Neural progenitor cell (in vitro differentiated cells): ENCODE results near the gene SERPINA6. TPM values are rescaled to one million over a fixed set of nuclear protein-coding genes. Genes with fewer than 3 reads are reported as not detected.
"Not testable (repeated sequence)": the region's sequence is repeated elsewhere in the genome, so short reads cannot be mapped to it uniquely, and the experiment has no call there.

Source experiments
- DNase-seq: peaks from one replicate; pipeline ENCODE4 v3.0.0-alpha.2; 2016; ENCODE audit warnings: low spot score
- H2AFZ ChIP-seq: fragments of 200-600 bp; sonication (generic); replicated peaks from 2 replicates; pipeline ENCODE4 v1.6.1; 2016; ENCODE audit warnings: antibody characterized with exemption
- H3F3A ChIP-seq: fragments of 200-600 bp; sonication (generic); 2 replicates; pipeline ENCODE4 v1.6.1; 2016; ENCODE audit warnings: antibody characterized with exemption, low read depth
- H3K27ac ChIP-seq: fragments of 200-600 bp; sonication (generic); 2 replicates; pipeline ENCODE4 v1.5.1; 2016; ENCODE audit warnings: mild to moderate bottlenecking
- H3K27me3 ChIP-seq: fragments of 200-600 bp; sonication (generic); 2 replicates; pipeline ENCODE4 v1.6.1; 2016; ENCODE audit warnings: mild to moderate bottlenecking, moderate library complexity
- H3K36me3 ChIP-seq: fragments of 200-600 bp; sonication (generic); 2 replicates; pipeline ENCODE4 v1.5.1; 2016
- H3K4me1 ChIP-seq: fragments of 200-600 bp; sonication (generic); 2 replicates; pipeline ENCODE4 v1.6.1; 2016; ENCODE audit warnings: mixed run types
- H3K4me2 ChIP-seq: fragments of 200-600 bp; sonication (generic); 2 replicates; pipeline ENCODE4 v1.6.1; 2016
- H3K4me3 ChIP-seq: fragments of 200-600 bp; sonication (generic); 2 replicates; pipeline ENCODE4 v1.5.1; 2016
- H3K79me2 ChIP-seq: fragments of 200-600 bp; sonication (generic); 2 replicates; pipeline ENCODE4 v1.6.1; 2016; ENCODE audit warnings: low read depth
- H3K9ac ChIP-seq: fragments of 200-600 bp; sonication (generic); 2 replicates; pipeline ENCODE4 v1.6.1; 2016
- H3K9me3 ChIP-seq: fragments of 200-600 bp; sonication (generic); 2 replicates; pipeline ENCODE4 v1.5.1; 2016; ENCODE audit warnings: low read depth
- H4K20me1 ChIP-seq: fragments of 200-600 bp; sonication (generic); 2 replicates; pipeline ENCODE4 v1.6.1; 2016; ENCODE audit warnings: low read depth
- H3K27ac Mint-ChIP-seq: 3 replicates; pipeline ENCODE4 v1.8.0; 2021; ENCODE audit warnings: mixed read lengths
- H3K27me3 Mint-ChIP-seq: 2 replicates; pipeline ENCODE4 v1.8.0; 2022; ENCODE audit warnings: low read depth, mild to moderate bottlenecking, inconsistent platforms, moderate library complexity, mixed read lengths; ENCODE audit not compliant: insufficient read depth
- H3K36me3 Mint-ChIP-seq: 3 replicates; pipeline ENCODE4 v1.8.0; 2021; ENCODE audit warnings: mixed read lengths
- H3K4me1 Mint-ChIP-seq: 3 replicates; pipeline ENCODE4 v1.8.0; 2021; ENCODE audit warnings: mixed read lengths
- H3K4me3 Mint-ChIP-seq: 3 replicates; pipeline ENCODE4 v1.8.0; 2021; ENCODE audit warnings: mild to moderate bottlenecking, moderate library complexity, mixed read lengths
- H3K9me3 Mint-ChIP-seq: 3 replicates; pipeline ENCODE4 v1.8.0; 2020; ENCODE audit warnings: mixed read lengths
- EZH2 ChIP-seq: fragments of 200-600 bp; sonication (generic); IDR thresholded peaks from 2 replicates; pipeline ENCODE4 v1.6.1; 2017; ENCODE audit warnings: antibody characterized with exemption, mild to moderate bottlenecking, moderate library complexity
- EZH2phosphoT487 ChIP-seq: fragments of 200-600 bp; sonication (generic); IDR thresholded peaks from 2 replicates; pipeline ENCODE4 v1.6.1; 2017; ENCODE audit warnings: antibody characterized with exemption
- total RNA-seq: library from RNA; depleted of rRNA; stranded (reverse); fragments of >200 nt; gene quantifications from 2 replicates; pipeline ENCODE4 v1.2.3, GENCODE V29; 2015; ENCODE audit warnings: low replicate concordance
- TF ChIP-seq, protein P1 (sequence below): fragments of 200-600 bp; sonication (generic); IDR thresholded peaks from 2 replicates; pipeline ENCODE4 v1.5.1; 2017; ENCODE audit warnings: antibody characterized with exemption, mild to moderate bottlenecking

SERPINA6 gene
- total RNA-seq, 1 donor from 2014 or later, result not detected

DNA sequence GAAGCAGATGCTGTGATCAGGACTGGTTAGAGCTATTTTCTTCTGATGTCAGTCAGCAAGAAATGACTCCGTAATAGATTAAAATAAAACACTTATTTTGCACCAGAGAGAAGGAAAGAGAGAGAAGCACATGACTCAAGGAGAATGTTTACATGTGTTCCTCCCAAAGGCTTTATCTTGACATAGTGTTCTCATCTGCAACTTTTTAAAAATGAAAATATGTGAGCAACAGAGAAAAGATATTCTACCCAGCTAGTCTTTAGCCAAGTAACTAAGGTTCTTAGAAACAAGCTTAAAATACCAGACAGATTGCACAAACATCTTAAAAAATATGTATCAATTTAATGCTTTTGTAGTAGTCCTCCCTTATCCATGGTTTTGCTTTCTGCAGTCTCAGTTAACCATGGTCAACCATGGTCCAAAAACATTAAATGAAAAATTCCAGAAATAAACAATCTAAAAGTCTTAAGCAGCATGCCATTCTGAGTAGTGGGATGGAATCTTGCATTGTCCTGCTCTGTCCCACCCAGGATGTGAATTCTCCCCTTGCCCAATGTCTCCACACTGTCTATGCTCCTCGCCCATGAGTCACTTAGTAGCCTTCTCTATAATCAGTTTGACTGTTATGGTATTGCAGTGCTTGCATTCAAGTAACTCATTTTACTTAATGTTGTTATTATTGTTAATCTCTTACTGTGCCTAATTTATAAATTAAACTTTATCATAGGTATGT, 40.0 kb downstream of the SERPINA6 start:
- Histone ChIP-seq H3K9ac (no peak overlapping the region), H3K4me3 (no peak overlapping the region), H3K36me3 (no peaks in the 10 kb centered on the region), H3K4me1 (peaks cover 7% of the 10 kb centered on the region), H3F3A (no peaks in the 10 kb centered on the region), H2AFZ (no peak overlapping the region), H4K20me1 (no peaks in the 10 kb centered on the region), H3K4me2 (no peak overlapping the region), H3K79me2 (no peaks in the 10 kb centered on the region), H3K9me3 (no peaks in the 10 kb centered on the region), H3K27ac (no peak overlapping the region), H3K27me3 (no peaks in the 10 kb centered on the region)
- H3K36me3 Mint-ChIP-seq, result no peaks in the 10 kb centered on the region
- no peak for TF ChIP-seq EZH2phosphoT487
- no peak for TF ChIP-seq EZH2
- TF ChIP-seq, protein P1, sequence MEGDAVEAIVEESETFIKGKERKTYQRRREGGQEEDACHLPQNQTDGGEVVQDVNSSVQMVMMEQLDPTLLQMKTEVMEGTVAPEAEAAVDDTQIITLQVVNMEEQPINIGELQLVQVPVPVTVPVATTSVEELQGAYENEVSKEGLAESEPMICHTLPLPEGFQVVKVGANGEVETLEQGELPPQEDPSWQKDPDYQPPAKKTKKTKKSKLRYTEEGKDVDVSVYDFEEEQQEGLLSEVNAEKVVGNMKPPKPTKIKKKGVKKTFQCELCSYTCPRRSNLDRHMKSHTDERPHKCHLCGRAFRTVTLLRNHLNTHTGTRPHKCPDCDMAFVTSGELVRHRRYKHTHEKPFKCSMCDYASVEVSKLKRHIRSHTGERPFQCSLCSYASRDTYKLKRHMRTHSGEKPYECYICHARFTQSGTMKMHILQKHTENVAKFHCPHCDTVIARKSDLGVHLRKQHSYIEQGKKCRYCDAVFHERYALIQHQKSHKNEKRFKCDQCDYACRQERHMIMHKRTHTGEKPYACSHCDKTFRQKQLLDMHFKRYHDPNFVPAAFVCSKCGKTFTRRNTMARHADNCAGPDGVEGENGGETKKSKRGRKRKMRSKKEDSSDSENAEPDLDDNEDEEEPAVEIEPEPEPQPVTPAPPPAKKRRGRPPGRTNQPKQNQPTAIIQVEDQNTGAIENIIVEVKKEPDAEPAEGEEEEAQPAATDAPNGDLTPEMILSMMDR, result no peak
- H3K9me3 Mint-ChIP-seq, result no peaks in the 10 kb centered on the region
- no peak overlapping the region for H3K4me3 Mint-ChIP-seq
- peaks cover 2% of the 10 kb centered on the region for H3K27me3 Mint-ChIP-seq
- no peak overlapping the region for H3K27ac Mint-ChIP-seq
- DNase-seq, result no peak
- peaks cover 6% of the 10 kb centered on the region for H3K4me1 Mint-ChIP-seq

- Mint-ChIP-seq H3K4me3 (no peak overlapping the region), H3K4me1 (peaks cover under 1% of the 10 kb centered on the region), H3K27me3 (peaks cover 2% of the 10 kb centered on the region), H3K27ac (no peak overlapping the region), H3K36me3 (peaks cover 3% of the 10 kb centered on the region), H3K9me3 (no peaks in the 10 kb centered on the region)
- H3F3A ChIP-seq, result no peaks in the 10 kb centered on the region
- H3K27ac ChIP-seq, result peak overlapping the region; percentile 38
- no peak overlapping the region for H2AFZ ChIP-seq
- peaks cover 12% of the 10 kb centered on the region for H3K4me1 ChIP-seq
- H3K9me3 ChIP-seq, result no peaks in the 10 kb centered on the region
- no peaks in the 10 kb centered on the region for H4K20me1 ChIP-seq
- no peaks in the 10 kb centered on the region for H3K79me2 ChIP-seq
- H3K27me3 ChIP-seq, result no peaks in the 10 kb centered on the region
- H3K4me3 ChIP-seq, result no peak overlapping the region
- TF ChIP-seq EZH2 (no peak), EZH2phosphoT487 (no peak)
- TF ChIP-seq, protein P1, result no peak
- H3K36me3 ChIP-seq, result no peaks in the 10 kb centered on the region
- DNase-seq, result no peak
- H3K9ac ChIP-seq, result peak overlapping the region; percentile 25
- H3K4me2 ChIP-seq, result no peak overlapping the region
Measured at GRCh38 chr14:94278731-94279130, 44.4 kb downstream of the SERPINA6 start.

DNA sequence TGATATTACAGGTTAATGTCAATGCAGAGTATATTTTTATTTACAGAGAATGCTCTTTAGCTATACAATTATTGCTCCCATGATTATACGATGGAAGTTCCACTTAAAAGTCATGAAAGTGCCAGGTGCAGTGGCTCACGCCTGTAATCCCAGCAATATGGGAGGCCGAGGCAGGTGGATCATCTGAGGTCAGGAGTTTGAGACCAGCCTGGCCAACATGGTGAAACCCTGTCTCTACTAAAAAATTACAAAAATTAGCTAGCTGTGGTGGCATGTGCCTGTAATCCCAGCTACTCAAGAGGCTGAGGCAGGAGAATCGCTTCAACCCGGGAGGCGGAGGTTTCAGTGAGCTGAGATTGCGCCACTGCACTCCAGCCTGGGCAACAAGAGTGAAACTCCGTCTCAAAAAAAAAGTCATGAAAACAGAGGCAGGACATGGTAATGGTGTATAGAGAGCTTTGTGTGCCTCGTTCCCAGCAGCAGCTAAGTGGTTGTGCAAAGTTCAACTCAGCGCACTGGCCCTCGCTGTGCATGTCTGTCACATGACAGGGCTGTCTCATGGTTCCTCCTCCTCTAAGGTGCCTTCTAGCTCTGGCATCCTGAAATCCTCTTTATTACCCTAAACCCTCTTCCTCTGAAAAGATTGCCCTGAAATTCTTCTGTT, 46.1 kb downstream of the SERPINA6 start:
- not testable (repeated sequence) for H3K4me3 Mint-ChIP-seq, H3K36me3 Mint-ChIP-seq, H3K4me2 ChIP-seq, DNase-seq, H3K4me1 Mint-ChIP-seq, H3K27me3 ChIP-seq, H3K36me3 ChIP-seq, H2AFZ ChIP-seq, H3K27me3 Mint-ChIP-seq, H3K79me2 ChIP-seq, H3K27ac ChIP-seq, H3K9me3 ChIP-seq, H3F3A ChIP-seq, H3K4me3 ChIP-seq, H3K27ac Mint-ChIP-seq, H4K20me1 ChIP-seq, H3K9ac ChIP-seq, H3K9me3 Mint-ChIP-seq
- peaks cover 12% of the 10 kb centered on the region for H3K4me1 ChIP-seq

- H3K36me3 Mint-ChIP-seq, result no peaks in the 10 kb centered on the region
- Histone ChIP-seq H3K9ac (no peak overlapping the region), H4K20me1 (no peaks in the 10 kb centered on the region), H3K9me3 (no peaks in the 10 kb centered on the region), H3K4me1 (no peaks in the 10 kb centered on the region), H3F3A (no peaks in the 10 kb centered on the region), H2AFZ (no peak overlapping the region), H3K79me2 (no peaks in the 10 kb centered on the region), H3K27ac (no peak overlapping the region), H3K27me3 (no peaks in the 10 kb centered on the region), H3K36me3 (peaks cover 6% of the 10 kb centered on the region), H3K4me2 (no peak overlapping the region), H3K4me3 (no peak overlapping the region)
- H3K27me3 Mint-ChIP-seq, result no peaks in the 10 kb centered on the region
- DNase-seq, result no peak
- H3K4me1 Mint-ChIP-seq, result peaks cover 3% of the 10 kb centered on the region
- TF ChIP-seq EZH2phosphoT487 (no peak), EZH2 (no peak)
- TF ChIP-seq, protein P1, result no peak
- no peak overlapping the region for H3K27ac Mint-ChIP-seq
- no peaks in the 10 kb centered on the region for H3K9me3 Mint-ChIP-seq
- H3K4me3 Mint-ChIP-seq, result no peak overlapping the region
Measured at GRCh38 chr14:94269156-94269555, 54.0 kb downstream of the SERPINA6 start.

GRCh38 chr14:94268582-94268981, 54.6 kb downstream of the SERPINA6 start:
- H3K36me3 ChIP-seq, H3K4me2 ChIP-seq, H3K27me3 ChIP-seq, H4K20me1 ChIP-seq, H3K36me3 Mint-ChIP-seq, H3F3A ChIP-seq, H2AFZ ChIP-seq, DNase-seq, H3K9ac ChIP-seq, H3K9me3 ChIP-seq, H3K9me3 Mint-ChIP-seq, H3K27ac ChIP-seq, H3K4me3 ChIP-seq, H3K27me3 Mint-ChIP-seq, H3K27ac Mint-ChIP-seq, H3K4me1 ChIP-seq, H3K79me2 ChIP-seq, H3K4me3 Mint-ChIP-seq, H3K4me1 Mint-ChIP-seq: not testable (repeated sequence)
